TTC549 (cell line): ENCODE measurements around the gene HEPN1.

Source experiments
- FAIRE-seq: peaks from 2 replicates; lab custom pipeline; 2012; peaks lifted over from hg19 to GRCh38; lab: Jason Lieb, UNC

Gene HEPN1

DNA sequence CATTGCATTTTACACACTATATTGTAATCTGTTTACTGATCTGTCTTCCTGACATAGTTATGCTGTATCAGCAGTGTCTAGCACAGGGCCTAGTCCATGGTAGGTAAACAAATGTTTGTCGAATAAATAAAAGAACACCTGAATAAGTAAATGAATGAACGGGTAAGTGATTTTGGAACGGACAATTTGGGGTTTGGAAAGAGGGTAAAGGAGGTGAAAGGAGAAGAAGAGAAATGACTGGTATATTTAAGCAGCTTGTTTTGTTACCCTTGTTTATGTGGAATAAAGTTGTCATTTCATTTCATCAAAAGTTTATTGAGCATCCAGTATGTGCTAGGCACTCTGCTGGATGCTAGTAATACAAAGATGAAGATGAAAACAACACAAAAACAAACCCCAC lies at the start of gene HEPN1:
Gene HEPN1, plus strand, starts transcription at position 301 of the 400 bp plus-strand sequence.
- FAIRE-seq: no peak

GRCh38 chr11:124869331-124869730 lies 49.7 kb upstream of the HEPN1 start:
- FAIRE-seq: no peak

- FAIRE-seq: no peak
Observed at GRCh38 chr11:124869856-124870387, 49.1 kb upstream of the HEPN1 start.

DNA sequence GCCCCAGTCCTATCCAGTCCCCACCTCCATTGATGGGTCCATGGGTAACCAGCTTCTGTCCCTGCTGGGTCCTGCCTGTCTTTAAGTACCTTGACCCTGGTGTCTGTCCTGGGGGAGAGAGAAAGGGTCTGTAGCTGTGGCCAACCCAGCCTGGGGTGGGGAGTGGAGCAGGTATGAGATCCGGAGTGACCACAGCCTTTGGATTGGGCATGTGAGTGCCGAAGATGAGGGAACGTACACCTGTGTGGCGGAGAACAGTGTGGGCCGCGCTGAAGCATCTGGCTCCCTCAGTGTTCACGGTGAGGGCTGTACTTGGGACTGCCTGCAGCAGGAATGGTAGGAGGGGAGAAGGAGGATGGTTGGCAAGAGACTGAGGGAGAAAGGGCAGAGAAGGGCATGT lies 48.6 kb upstream of the HEPN1 start:
- no peak for FAIRE-seq

DNA sequence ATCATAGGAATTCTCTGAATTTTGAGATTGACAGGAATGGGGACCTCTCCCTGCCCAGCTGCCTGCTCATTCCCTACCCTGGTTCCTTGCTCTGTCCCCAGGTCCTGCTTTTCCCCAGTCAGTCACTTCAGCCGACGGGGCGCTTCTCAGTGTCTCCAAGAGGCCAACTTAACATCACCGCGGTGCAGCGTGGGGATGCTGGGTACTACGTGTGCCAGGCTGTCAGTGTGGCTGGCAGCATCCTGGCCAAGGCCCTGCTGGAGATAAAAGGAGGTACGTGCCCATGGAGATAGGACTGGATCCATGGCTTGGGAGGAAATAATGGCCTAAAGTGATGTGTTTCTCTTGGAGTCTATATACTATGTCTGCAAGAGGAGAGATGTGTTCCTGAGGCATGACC lies 46.8 kb upstream of the HEPN1 start:
- FAIRE-seq: no peak

DNA sequence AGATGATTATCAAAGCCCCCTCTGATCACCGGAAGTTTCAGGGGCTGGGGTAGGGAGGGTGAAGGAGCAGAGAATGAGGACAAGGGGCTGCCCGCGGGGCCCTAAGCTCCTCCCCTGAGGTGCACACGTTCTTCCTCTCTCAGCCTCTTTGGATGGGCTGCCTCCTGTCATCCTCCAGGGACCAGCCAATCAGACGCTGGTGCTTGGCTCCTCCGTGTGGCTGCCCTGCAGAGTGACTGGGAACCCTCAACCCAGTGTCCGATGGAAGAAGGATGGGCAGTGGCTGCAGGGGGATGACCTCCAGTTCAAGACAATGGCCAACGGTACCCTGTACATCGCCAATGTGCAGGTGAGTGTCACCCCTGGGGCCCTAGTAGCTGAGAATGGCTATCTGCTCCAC lies 46.3 kb upstream of the HEPN1 start:
- FAIRE-seq: no peak

DNA sequence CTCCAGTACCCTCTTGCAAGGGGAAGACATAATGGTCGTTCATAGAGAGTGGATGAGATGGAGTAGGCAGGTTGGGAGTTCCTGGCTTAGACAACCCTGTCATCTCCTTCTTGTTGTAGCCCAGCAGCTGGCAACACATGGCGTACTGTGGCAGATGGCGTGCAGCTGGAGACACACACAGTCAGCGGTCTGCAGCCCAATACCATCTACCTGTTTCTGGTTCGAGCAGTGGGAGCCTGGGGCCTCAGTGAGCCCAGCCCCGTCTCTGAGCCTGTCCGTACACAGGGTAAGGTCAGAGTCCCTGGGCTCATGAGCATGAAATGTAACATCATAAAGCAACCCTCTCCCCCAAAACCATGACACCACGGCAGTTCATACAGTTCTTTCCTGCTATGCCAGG lies 45.1 kb upstream of the HEPN1 start:
- FAIRE-seq: no peak

- FAIRE-seq: no peak
Observed at GRCh38 chr11:124874571-124875255, 44.3 kb upstream of the HEPN1 start.

DNA sequence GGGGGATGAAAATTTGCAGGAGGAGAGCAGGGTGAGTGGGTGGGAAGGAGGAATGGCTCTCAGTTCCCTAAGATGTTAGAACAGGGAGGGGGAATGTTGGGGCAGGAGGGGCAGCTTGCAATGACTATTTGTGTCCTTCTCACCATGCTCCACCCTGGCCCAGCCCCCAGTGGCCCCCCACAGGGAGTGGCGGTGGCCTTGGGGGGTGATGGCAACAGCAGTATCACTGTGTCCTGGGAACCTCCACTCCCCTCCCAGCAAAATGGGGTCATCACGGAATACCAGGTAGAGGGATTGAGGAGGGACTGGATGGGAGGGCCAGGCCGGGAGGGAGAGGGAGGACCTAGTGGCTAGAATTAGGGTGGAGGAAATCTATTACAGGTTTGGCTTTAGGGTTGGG lies 43.6 kb upstream of the HEPN1 start:
- no peak for FAIRE-seq

GRCh38 chr11:124875943-124876817 lies 42.9 kb upstream of the HEPN1 start:
- FAIRE-seq: peak; percentile 72

DNA sequence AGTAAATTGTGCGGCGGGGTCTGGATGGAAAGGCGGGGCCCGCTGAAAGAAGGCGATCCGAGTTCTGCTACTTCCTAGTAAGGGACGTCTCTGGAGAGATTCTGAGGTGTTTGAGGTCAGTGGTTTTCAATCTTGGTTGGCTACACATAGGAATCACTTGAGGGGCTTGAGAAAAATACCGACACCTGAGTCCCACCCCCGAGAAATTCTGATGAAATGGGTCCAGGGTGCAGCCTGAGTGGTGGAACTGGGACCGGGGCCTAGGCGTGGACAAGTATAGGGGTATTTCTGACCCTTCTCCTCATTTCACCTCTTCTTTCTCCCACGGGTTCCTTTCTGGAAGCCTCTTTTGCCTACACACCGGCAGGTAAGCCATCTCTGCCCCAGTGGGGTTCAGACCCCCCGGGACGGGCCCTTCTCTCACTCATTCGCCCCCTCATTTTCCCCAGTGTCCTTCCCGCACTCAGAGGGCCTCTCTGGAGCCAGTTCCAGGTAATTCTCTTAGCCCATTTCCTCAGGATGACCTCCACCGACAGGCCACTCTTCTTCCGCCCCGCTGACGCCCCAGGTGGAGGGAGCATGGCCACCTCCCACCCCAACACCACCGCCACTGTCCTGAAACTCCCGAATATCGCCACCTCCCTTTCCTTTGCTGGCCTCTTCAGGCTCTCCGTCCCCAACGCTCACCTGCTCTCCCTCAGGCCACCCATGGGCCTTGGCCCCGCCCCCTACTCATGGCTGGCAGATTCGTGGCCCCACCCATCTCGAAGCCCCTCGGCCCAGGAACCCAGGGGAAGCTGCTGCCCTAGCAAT lies 42.0 kb upstream of the HEPN1 start:
- FAIRE-seq: no peak

GRCh38 chr11:124877631-124877909 lies 41.5 kb upstream of the HEPN1 start:
- FAIRE-seq: no peak

DNA sequence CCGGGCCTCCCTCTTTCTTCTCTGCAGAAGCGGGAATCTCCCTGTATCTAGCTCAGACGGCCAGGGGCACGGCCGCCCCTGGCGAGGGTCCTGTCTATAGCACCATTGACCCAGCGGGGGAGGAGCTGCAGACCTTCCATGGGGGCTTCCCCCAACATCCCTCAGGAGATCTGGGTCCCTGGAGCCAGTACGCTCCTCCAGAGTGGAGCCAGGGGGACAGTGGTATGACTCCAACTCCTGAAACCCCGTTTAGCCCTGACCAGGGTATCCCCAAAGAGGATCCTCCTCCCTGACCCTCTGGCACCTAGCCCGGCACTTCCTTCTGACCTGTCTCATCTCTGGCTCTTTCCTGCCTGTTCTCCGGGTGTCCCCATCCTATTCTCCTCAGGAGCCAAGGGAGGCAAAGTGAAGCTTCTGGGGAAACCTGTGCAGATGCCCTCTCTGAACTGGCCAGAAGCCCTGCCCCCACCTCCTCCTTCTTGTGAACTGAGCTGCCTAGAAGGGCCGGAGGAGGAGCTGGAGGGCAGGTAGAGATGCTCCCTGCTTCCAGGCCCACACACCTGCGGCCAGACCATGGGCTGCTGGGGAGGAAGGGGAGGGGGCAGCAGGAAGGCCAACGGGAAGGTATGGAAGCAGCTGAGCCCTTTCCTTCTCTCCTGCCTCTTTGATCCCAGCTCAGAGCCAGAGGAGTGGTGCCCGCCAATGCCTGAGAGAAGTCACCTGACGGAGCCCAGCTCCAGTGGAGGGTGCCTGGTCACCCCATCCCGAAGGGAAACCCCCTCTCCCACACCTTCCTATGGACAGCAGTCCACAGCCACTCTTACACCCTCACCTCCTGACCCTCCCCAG lies 40.9 kb upstream of the HEPN1 start:
- FAIRE-seq: no peak

DNA sequence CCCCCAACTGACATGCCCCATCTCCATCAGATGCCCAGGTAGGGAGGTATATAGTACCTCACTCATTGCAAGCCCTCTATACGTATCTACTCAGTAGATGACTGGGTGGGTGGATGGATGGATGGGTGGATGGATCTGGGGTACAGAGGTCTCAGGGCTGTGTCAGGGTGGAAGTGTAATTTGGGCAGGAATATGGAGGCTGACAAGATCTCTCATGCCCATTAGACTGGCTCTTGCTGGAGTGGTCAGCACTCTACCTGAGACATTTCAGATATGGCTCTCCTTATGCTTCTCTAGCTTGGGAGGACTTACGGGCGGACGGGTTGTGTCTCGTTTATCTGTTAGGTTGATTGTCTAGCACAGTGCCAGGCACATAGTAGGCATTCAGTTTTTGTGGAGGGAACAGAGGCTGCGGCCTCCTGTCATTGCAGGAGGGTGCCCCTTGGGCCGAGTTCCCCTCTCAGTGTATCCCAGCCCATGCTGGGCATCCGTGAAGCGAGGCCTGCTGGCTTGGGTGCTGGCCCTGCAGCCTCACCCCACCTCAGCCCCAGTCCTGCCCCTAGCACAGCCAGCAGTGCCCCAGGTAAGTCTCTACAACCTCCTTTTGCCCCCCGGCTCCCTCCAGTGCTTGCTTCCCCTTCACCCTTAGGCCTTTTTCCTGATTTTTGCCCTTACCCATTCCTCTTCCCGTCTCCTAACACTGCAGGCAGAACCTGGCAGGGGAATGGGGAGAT lies 40.1 kb upstream of the HEPN1 start:
- no peak for FAIRE-seq

GRCh38 chr11:124879493-124880289 lies 39.4 kb upstream of the HEPN1 start:
- FAIRE-seq: no peak

DNA sequence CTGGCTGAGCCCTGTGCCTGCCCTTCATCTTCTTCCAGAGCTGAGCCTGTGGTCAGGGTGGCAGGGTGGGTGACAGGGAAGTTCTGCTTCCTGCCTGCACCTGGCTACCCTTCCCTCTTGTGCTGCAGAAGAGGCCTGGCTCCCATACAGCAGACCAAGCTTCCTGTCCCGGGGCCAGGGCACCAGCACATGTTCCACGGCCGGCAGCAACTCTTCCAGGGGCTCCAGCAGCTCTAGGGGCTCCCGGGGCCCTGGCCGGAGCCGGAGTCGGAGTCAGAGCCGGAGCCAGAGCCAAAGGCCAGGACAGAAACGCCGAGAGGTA lies 38.8 kb upstream of the HEPN1 start:
- FAIRE-seq: no peak

- no peak for FAIRE-seq
Observed at GRCh38 chr11:124880958-124881357, 38.1 kb upstream of the HEPN1 start.

DNA sequence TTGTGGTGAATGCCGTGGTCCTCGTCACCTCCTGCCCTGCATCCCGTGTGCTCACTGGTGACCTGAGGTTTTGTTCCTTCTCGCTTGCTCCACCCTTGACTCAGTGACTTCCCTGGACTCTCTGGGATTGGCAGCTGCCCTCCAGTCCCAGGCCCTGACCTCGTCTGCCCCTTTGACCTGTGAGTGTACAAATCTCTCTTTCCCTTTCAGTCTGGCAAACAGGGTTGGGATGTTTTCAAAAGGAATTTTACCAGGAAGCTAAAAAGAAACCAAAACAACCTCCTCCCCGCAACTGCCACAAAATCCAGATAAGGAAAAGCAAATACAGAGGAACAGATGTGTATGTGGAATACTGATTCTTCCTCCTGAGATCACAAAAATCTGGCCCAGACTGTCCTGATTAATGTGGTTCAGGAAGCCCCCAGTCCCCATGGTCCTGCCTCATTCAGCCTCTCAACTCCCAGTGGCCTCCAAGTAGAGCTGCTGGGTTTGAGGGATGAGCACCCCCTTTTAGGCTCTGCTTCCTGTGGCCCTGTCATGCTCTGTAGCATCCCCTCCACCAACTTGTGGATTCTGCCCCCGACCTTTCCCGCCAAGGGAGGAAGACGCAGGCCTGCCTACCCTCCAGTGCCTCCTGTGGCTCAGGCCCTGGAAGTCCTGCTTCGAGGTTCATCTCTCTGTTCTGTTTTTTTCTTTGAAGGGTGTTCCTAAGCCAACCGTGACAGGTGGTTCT lies 36.5 kb upstream of the HEPN1 start:
- no peak for FAIRE-seq

DNA sequence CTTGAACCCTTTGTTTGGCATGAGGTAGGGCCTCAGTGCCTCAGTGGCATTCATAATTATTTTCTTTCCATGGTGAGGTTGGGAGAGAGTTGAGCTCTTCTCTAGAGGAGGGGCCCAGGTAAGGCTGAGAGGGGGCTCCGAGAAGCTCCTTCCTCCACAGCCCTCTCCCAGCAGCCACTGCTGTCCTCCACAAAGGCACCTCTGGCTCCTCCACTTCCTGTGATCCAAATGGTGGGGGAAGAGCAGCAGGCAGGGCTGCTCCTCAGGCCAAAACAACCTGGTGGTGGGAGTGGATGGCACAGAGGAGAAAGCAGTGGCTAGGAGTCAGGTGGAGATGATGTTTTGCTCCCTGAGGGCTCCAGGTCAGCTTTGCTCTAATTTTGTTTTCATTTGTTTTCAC lies 34.7 kb upstream of the HEPN1 start:
- FAIRE-seq: no peak
